Astrocyte (in vitro differentiated cells and primary cell): ENCODE results near the gene TTYH3. TPM values are rescaled to one million over a fixed set of nuclear protein-coding genes. Genes with fewer than 3 reads are reported as not detected.

Source experiments
- DNase-seq: peaks from one replicate; pipeline ENCODE4 v3.0.0-alpha.2; 2010; ENCODE audit warnings: low read depth
- FAIRE-seq: peaks from 2 replicates; lab custom pipeline; 2011; peaks lifted over from hg19 to GRCh38; lab: Jason Lieb, UNC
- H2AFZ ChIP-seq: 2 replicates; pipeline ENCODE4 v1.6.0; 2012; ENCODE audit warnings: low read depth, low read length, inconsistent platforms
- H3K27ac ChIP-seq: 2 replicates; pipeline ENCODE4 v1.5.1; 2011; ENCODE audit warnings: low read depth, low read length, inconsistent platforms
- H3K27me3 ChIP-seq: 2 replicates; pipeline ENCODE4 v1.6.0; 2011; ENCODE audit warnings: low read length, inconsistent platforms; ENCODE audit not compliant: insufficient read depth
- H3K36me3 ChIP-seq: 2 replicates; pipeline ENCODE4 v1.5.1; 2011; ENCODE audit warnings: low read length, inconsistent platforms; ENCODE audit not compliant: insufficient read depth
- H3K4me1 ChIP-seq: 2 replicates; pipeline ENCODE4 v1.5.1; 2011; ENCODE audit warnings: low read length, inconsistent platforms; ENCODE audit not compliant: insufficient read depth
- H3K4me2 ChIP-seq: 2 replicates; pipeline ENCODE4 v1.6.0; 2012; ENCODE audit warnings: low read length, inconsistent platforms
- H3K4me3 ChIP-seq: 2 replicates; pipeline ENCODE4 v1.5.1; 2011; ENCODE audit warnings: low read depth, mild to moderate bottlenecking, low read length, inconsistent platforms; ENCODE audit not compliant: insufficient read depth
- H3K79me2 ChIP-seq: 2 replicates; pipeline ENCODE4 v1.6.0; 2012; ENCODE audit warnings: mild to moderate bottlenecking, low read length, inconsistent platforms; ENCODE audit not compliant: insufficient read depth
- H3K9ac ChIP-seq: 2 replicates; pipeline ENCODE4 v1.6.0; 2012; ENCODE audit warnings: mild to moderate bottlenecking, low read length, inconsistent platforms
- H3K9me3 ChIP-seq: 2 replicates; pipeline ENCODE4 v1.5.1; 2012; ENCODE audit warnings: low read depth, mild to moderate bottlenecking, low read length, inconsistent platforms; ENCODE audit not compliant: insufficient read depth
- H4K20me1 ChIP-seq: 2 replicates; pipeline ENCODE4 v1.6.0; 2012; ENCODE audit warnings: low read length, inconsistent platforms; ENCODE audit not compliant: insufficient read depth
- H3K27ac Mint-ChIP-seq: one replicate; pipeline ENCODE4 v1.8.0; 2021; ENCODE audit warnings: mild to moderate bottlenecking, mixed read lengths; ENCODE audit not compliant: unreplicated experiment
- H3K27me3 Mint-ChIP-seq: one replicate; pipeline ENCODE4 v1.8.0; 2021; ENCODE audit warnings: low read depth, mixed read lengths; ENCODE audit not compliant: unreplicated experiment
- H3K36me3 Mint-ChIP-seq: one replicate; pipeline ENCODE4 v1.8.0; 2021; ENCODE audit warnings: low read depth, mixed read lengths; ENCODE audit not compliant: unreplicated experiment
- H3K4me1 Mint-ChIP-seq: one replicate; pipeline ENCODE4 v1.8.0; 2021; ENCODE audit warnings: low read depth, mixed read lengths; ENCODE audit not compliant: unreplicated experiment
- H3K4me3 Mint-ChIP-seq: one replicate; pipeline ENCODE4 v1.8.0; 2021; ENCODE audit warnings: mild to moderate bottlenecking, moderate library complexity, mixed read lengths; ENCODE audit not compliant: unreplicated experiment
- H3K9me3 Mint-ChIP-seq: one replicate; pipeline ENCODE4 v1.8.0; 2021; ENCODE audit warnings: mild to moderate bottlenecking, mixed read lengths; ENCODE audit not compliant: unreplicated experiment
- CTCF ChIP-seq: IDR thresholded peaks from 2 replicates; pipeline ENCODE4 v1.5.1; 2011; ENCODE audit warnings: low read depth, mild to moderate bottlenecking, inconsistent platforms, low read length, moderate library complexity; ENCODE audit not compliant: insufficient read depth
- EZH2 ChIP-seq: IDR thresholded peaks from 2 replicates; pipeline ENCODE4 v1.6.1; 2012; ENCODE audit warnings: mild to moderate bottlenecking, low read length, inconsistent platforms; ENCODE audit not compliant: insufficient read depth
- total RNA-seq: library from RNA; stranded (reverse); gene quantifications from 2 replicates; pipeline ENCODE4 v1.2.1, GENCODE V29; 2021

The TTYH3 gene
- total RNA-seq, 1 donor from 2014 or later = 273 TPM

GRCh38 chr7:2663960-2664359, 32.2 kb downstream of the TTYH3 start:
- Histone ChIP-seq H4K20me1 (peaks cover 44% of the 10 kb centered on the region), H3K27ac (no peak overlapping the region), H3K79me2 (no peaks in the 10 kb centered on the region), H2AFZ (no peak overlapping the region), H3K36me3 (no peaks in the 10 kb centered on the region), H3K9me3 (no peaks in the 10 kb centered on the region), H3K9ac (no peak overlapping the region), H3K4me2 (no peak overlapping the region), H3K27me3 (no peaks in the 10 kb centered on the region), H3K4me1 (peaks cover 3% of the 10 kb centered on the region), H3K4me3 (no peak overlapping the region)
- H3K36me3 Mint-ChIP-seq = peaks cover 6% of the 10 kb centered on the region
- H3K4me3 Mint-ChIP-seq = no peak overlapping the region
- TF ChIP-seq EZH2 = no peak
- TF ChIP-seq CTCF = no peak
- peaks cover 3% of the 10 kb centered on the region for H3K4me1 Mint-ChIP-seq
- FAIRE-seq (no peak), DNase-seq (no peak)
- H3K27me3 Mint-ChIP-seq = peaks cover 3% of the 10 kb centered on the region
- peak overlapping the region; percentile 26 for H3K27ac Mint-ChIP-seq
- H3K9me3 Mint-ChIP-seq = no peaks in the 10 kb centered on the region

DNA sequence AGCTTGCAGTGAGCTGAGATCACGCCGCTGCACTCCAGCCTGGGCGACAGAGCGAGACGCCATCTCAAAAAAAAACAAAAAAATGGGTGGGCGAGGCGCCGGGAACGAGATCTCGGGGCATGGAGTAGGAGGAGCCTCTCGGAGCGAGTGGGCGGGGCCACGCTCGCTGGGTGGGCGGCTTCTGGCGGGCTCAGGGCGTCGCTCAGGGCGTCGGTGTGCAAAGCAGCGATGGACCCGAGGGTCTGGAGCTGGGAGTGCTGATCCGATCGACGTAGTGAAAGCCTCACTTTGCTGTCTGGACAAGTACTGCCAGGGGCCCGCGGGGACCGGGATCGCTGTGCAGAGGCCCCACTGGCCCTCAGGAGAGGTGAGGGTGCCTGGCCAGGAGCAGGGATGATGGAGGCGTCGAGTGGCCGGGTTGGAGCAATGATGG, 33.6 kb downstream of the TTYH3 start:
- Histone ChIP-seq H3K36me3 (no peaks in the 10 kb centered on the region), H3K27ac (no peak overlapping the region), H3K79me2 (no peaks in the 10 kb centered on the region), H3K4me1 (peaks cover 3% of the 10 kb centered on the region), H3K4me2 (no peak overlapping the region), H2AFZ (no peak overlapping the region), H3K9me3 (no peaks in the 10 kb centered on the region), H4K20me1 (peaks cover 34% of the 10 kb centered on the region), H3K27me3 (no peaks in the 10 kb centered on the region), H3K4me3 (no peak overlapping the region), H3K9ac (no peak overlapping the region)
- H3K27ac Mint-ChIP-seq = no peak overlapping the region
- H3K9me3 Mint-ChIP-seq = no peaks in the 10 kb centered on the region
- H3K4me3 Mint-ChIP-seq = no peak overlapping the region
- TF ChIP-seq EZH2 (no peak), CTCF (no peak)
- DNase-seq (no peak), FAIRE-seq (no peak)
- H3K4me1 Mint-ChIP-seq = peaks cover 3% of the 10 kb centered on the region
- H3K36me3 Mint-ChIP-seq = peaks cover 6% of the 10 kb centered on the region
- peaks cover 9% of the 10 kb centered on the region for H3K27me3 Mint-ChIP-seq

GRCh38 chr7:2666155-2666554, 34.4 kb downstream of the TTYH3 start:
- peaks cover 3% of the 10 kb centered on the region for H3K4me1 Mint-ChIP-seq
- TF ChIP-seq CTCF = no peak
- TF ChIP-seq EZH2 = no peak
- DNase-seq = no peak
- no peak overlapping the region for H3K4me3 Mint-ChIP-seq
- no peak overlapping the region for H3K9ac ChIP-seq
- H3K27ac ChIP-seq = no peak overlapping the region
- H3K4me1 ChIP-seq = no peaks in the 10 kb centered on the region
- no peaks in the 10 kb centered on the region for H3K27me3 ChIP-seq
- no peaks in the 10 kb centered on the region for H3K9me3 ChIP-seq
- H3K27ac Mint-ChIP-seq = no peak overlapping the region
- no peaks in the 10 kb centered on the region for H3K36me3 ChIP-seq
- H3K79me2 ChIP-seq = no peaks in the 10 kb centered on the region
- H3K27me3 Mint-ChIP-seq = peaks cover 13% of the 10 kb centered on the region
- H3K36me3 Mint-ChIP-seq = peaks cover 6% of the 10 kb centered on the region
- FAIRE-seq = no peak
- no peak overlapping the region for H3K4me2 ChIP-seq
- H3K4me3 ChIP-seq = no peak overlapping the region
- H4K20me1 ChIP-seq = peaks cover 27% of the 10 kb centered on the region
- H3K9me3 Mint-ChIP-seq = no peaks in the 10 kb centered on the region
- no peak overlapping the region for H2AFZ ChIP-seq
